H9 (cell line): ENCODE data around the gene RSBN1. TPM values are rescaled to one million over a fixed set of nuclear protein-coding genes. Genes with fewer than 3 reads are reported as not detected.
A peak's percentile ranks its signal among the peaks of the same experiment; 100 is the strongest.

Source experiments
- DNase-seq: peaks from one replicate; pipeline ENCODE4 v3.0.0-alpha.2; 2017
- H2AFZ ChIP-seq: one replicate; pipeline ENCODE4 v1.6.1; 2013; ENCODE audit warnings: mild to moderate bottlenecking, low read length, control low read depth, moderate library complexity
- H2AK5ac ChIP-seq: 2 replicates; pipeline ENCODE4 v1.6.1; 2013; ENCODE audit warnings: low read length, control low read depth, mixed read lengths; ENCODE audit not compliant: insufficient read length
- H2BK120ac ChIP-seq: one replicate; pipeline ENCODE4 v1.6.1; 2013; ENCODE audit warnings: low read depth, mild to moderate bottlenecking, low read length, control low read depth, inconsistent platforms; ENCODE audit not compliant: poor library complexity, severe bottlenecking
- H2BK12ac ChIP-seq: 2 replicates; pipeline ENCODE4 v1.6.1; 2013; ENCODE audit warnings: low read length, control low read depth, mixed read lengths, low read depth; ENCODE audit not compliant: insufficient read length
- H2BK15ac ChIP-seq: 2 replicates; pipeline ENCODE4 v1.6.1; 2013; ENCODE audit warnings: low read depth, low read length, control low read depth
- H2BK20ac ChIP-seq: one replicate; pipeline ENCODE4 v1.6.1; 2013; ENCODE audit warnings: low read depth, mild to moderate bottlenecking, low read length, control low read depth, inconsistent platforms; ENCODE audit not compliant: poor library complexity, severe bottlenecking
- H2BK5ac ChIP-seq: 2 replicates; pipeline ENCODE4 v1.6.1; 2013; ENCODE audit warnings: low read length, control low read depth, mixed read lengths; ENCODE audit not compliant: insufficient read length
- H3K14ac ChIP-seq: 2 replicates; pipeline ENCODE4 v1.6.1; 2013; ENCODE audit warnings: low read length, control low read depth; ENCODE audit not compliant: insufficient read depth
- H3K18ac ChIP-seq: 2 replicates; pipeline ENCODE4 v1.6.1; 2013; ENCODE audit warnings: low read depth, mild to moderate bottlenecking, mixed read lengths, low read length, control low read depth; ENCODE audit not compliant: insufficient read length
- H3K23ac ChIP-seq: 2 replicates; pipeline ENCODE4 v1.6.1; 2013; ENCODE audit warnings: low read length, control low read depth, mixed read lengths, low read depth; ENCODE audit not compliant: insufficient read length
- H3K23me2 ChIP-seq: 2 replicates; pipeline ENCODE4 v1.6.1; 2013; ENCODE audit warnings: low read depth, mild to moderate bottlenecking, mixed read lengths, low read length, control low read depth; ENCODE audit not compliant: insufficient read length, poor library complexity, severe bottlenecking
- H3K27ac ChIP-seq: 2 replicates; pipeline ENCODE4 v1.5.1; 2013; ENCODE audit warnings: low read length, control low read depth, mixed read lengths, low read depth; ENCODE audit not compliant: insufficient read length
- H3K27me3 ChIP-seq: 2 replicates; pipeline ENCODE4 v1.6.1; 2013; ENCODE audit warnings: low read length, control low read depth, inconsistent platforms; ENCODE audit not compliant: insufficient read depth
- H3K4ac ChIP-seq: 2 replicates; pipeline ENCODE4 v1.6.1; 2013; ENCODE audit warnings: low read depth, mild to moderate bottlenecking, control low read depth, inconsistent platforms, low read length, moderate library complexity
- H3K4me1 ChIP-seq: 2 replicates; pipeline ENCODE4 v1.6.1; 2013; ENCODE audit warnings: low read length, control low read depth, inconsistent platforms; ENCODE audit not compliant: insufficient read depth
- H3K4me2 ChIP-seq: 2 replicates; pipeline ENCODE4 v1.6.1; 2013; ENCODE audit warnings: low read length, control low read depth, mixed read lengths; ENCODE audit not compliant: insufficient read length, insufficient read depth
- H3K56ac ChIP-seq: 2 replicates; pipeline ENCODE4 v1.6.1; 2013; ENCODE audit warnings: low read depth, mild to moderate bottlenecking, mixed read lengths, low read length, control low read depth; ENCODE audit not compliant: insufficient read length
- H3K79me1 ChIP-seq: 2 replicates; pipeline ENCODE4 v1.6.1; 2013; ENCODE audit warnings: low read depth, mild to moderate bottlenecking, moderate library complexity, low read length, control low read depth, inconsistent platforms; ENCODE audit not compliant: insufficient read depth, poor library complexity, severe bottlenecking
- H3K79me2 ChIP-seq: 2 replicates; pipeline ENCODE4 v1.6.1; 2013; ENCODE audit warnings: low read length, control low read depth, inconsistent platforms; ENCODE audit not compliant: insufficient read depth
- H3K9ac ChIP-seq: 2 replicates; pipeline ENCODE4 v1.6.1; 2013; ENCODE audit warnings: low read length, control low read depth, mixed read lengths; ENCODE audit not compliant: insufficient read length; ENCODE audit errors: extremely low read depth
- H3K9me3 ChIP-seq: one replicate; pipeline ENCODE4 v1.6.1; 2013; ENCODE audit warnings: low read depth, low read length, inconsistent platforms; ENCODE audit not compliant: control insufficient read depth
- H3T11ph ChIP-seq: one replicate; pipeline ENCODE4 v1.6.1; 2013; ENCODE audit warnings: mild to moderate bottlenecking, low read length, control low read depth, inconsistent platforms
- H4K20me1 ChIP-seq: one replicate; pipeline ENCODE4 v1.6.1; 2013; ENCODE audit not compliant: control insufficient read depth, insufficient read length, insufficient read depth
- H4K5ac ChIP-seq: 2 replicates; pipeline ENCODE4 v1.6.1; 2013; ENCODE audit warnings: low read depth, mild to moderate bottlenecking, mixed read lengths, low read length, control low read depth; ENCODE audit not compliant: insufficient read length
- H4K8ac ChIP-seq: replicated peaks from 2 replicates; pipeline ENCODE4 v1.6.1; 2013; ENCODE audit warnings: low read length, control low read depth, mixed read lengths, low read depth; ENCODE audit not compliant: insufficient read length
- H4K91ac ChIP-seq: 2 replicates; pipeline ENCODE4 v1.6.1; 2013; ENCODE audit warnings: low read depth, mild to moderate bottlenecking, moderate library complexity, mixed read lengths, low read length, control low read depth; ENCODE audit not compliant: insufficient read length
- H3K27ac Mint-ChIP-seq, 3 experiments: 2 replicates in 2 of 3; 3 replicates in 1 of 3; pipeline ENCODE4 v1.8.0; 2020 to 2021; ENCODE audit warnings: mixed read lengths in 3 of 3, mild to moderate bottlenecking in 1 of 3, moderate library complexity in 1 of 3
- H3K27me3 Mint-ChIP-seq: 2 replicates; pipeline ENCODE4 v1.8.0; 2021; ENCODE audit warnings: low read depth, mild to moderate bottlenecking, moderate library complexity, mixed read lengths
- H3K36me3 Mint-ChIP-seq, 3 experiments: 2 replicates in 2 of 3; 3 replicates in 1 of 3; pipeline ENCODE4 v1.8.0; 2020 to 2021; ENCODE audit warnings: low read depth in 3 of 3, mixed read lengths in 3 of 3; ENCODE audit not compliant: insufficient read depth in 1 of 3
- H3K4me1 Mint-ChIP-seq, 2 experiments: 2 replicates each; pipeline ENCODE4 v1.8.0; 2020; ENCODE audit warnings: mixed read lengths in 2 of 2
- H3K4me3 Mint-ChIP-seq, 2 experiments: 2 replicates in 1 of 2; 3 replicates in 1 of 2; pipeline ENCODE4 v1.8.0; 2020 to 2021; ENCODE audit warnings: mild to moderate bottlenecking in 2 of 2, mixed read lengths in 2 of 2, moderate library complexity in 1 of 2
- H3K9me3 Mint-ChIP-seq, 2 experiments: 2 replicates in 1 of 2; 3 replicates in 1 of 2; pipeline ENCODE4 v1.8.0; 2020; ENCODE audit warnings: mild to moderate bottlenecking in 2 of 2, mixed read lengths in 2 of 2, moderate library complexity in 1 of 2
- WGBS: extraction: QIAGEN DNeasy Blood & Tissue Kit; methylation state at CpG from one replicate; pipeline ENCODE4 v1.1.7; 2013; ENCODE audit warnings: missing lambda C conversion rate, low lambda C conversion rate, mixed read lengths; ENCODE audit not compliant: insufficient read length; ENCODE audit errors: extremely low coverage; 5-methylcytosine and 5-hydroxymethylcytosine counted together
- total RNA-seq: library from RNA; stranded (reverse); gene quantifications from 2 replicates; pipeline ENCODE4 v1.2.1, GENCODE V29; 2021
- TF ChIP-seq, protein P1 (sequence below): fragments of 200-600 bp; sonication (generic); conservative IDR thresholded peaks from 3 replicates; pipeline ENCODE4 v1.8.0; 2021; ENCODE audit warnings: antibody characterized with exemption, mild to moderate bottlenecking

Gene RSBN1
- total RNA-seq, 1 experiment from 2014 or later = 11.0 TPM

DNA sequence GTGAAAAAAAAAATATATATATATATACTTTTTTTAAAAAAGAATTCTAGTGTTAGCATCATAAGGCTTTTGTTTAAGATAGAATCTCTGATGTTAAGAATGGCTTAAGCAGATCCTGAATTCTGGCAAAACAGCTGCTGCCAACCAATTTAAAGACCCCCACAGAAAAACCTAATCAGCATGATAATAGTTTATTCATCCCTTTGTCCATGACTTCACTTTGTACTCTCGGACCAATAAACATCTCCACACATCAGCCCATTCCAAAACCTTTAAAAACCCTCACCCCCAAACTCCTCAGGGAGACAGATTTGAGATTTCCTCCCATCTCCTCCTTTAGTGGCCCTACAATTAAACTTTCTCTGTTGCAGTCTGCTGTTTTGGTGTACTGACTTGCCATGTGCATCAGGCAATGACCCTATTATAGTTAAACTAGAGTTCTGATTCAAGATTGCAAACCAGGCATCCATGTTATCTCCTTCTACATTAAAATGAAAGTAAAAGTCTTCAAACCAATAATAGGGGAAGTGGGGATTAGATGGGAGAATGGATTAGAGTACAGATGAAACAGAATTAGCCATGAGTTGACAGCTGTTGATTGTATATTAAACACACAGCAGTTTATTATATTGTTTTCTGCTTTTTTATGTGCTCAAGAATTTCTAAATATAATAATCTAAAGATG lies 43.2 kb downstream of the RSBN1 start:
- H3K9ac ChIP-seq = no peak overlapping the region
- DNase-seq = no peak
- H3K27me3 ChIP-seq = no peaks in the 10 kb centered on the region
- no peaks in the 10 kb centered on the region for H3K79me2 ChIP-seq
- H3T11ph ChIP-seq = no peak overlapping the region
- no peak overlapping the region for H3K56ac ChIP-seq
- H2BK12ac ChIP-seq = no peak overlapping the region
- H3K36me3 Mint-ChIP-seq = peaks cover 15 to 31% (median 22%) of the 10 kb centered on the region in 3 experiments; a peak in 6 of 7 replicates
- no peaks in the 10 kb centered on the region for H3K27me3 Mint-ChIP-seq
- H2AFZ ChIP-seq = no peak overlapping the region
- no CpG with 5 or more reads among the region's 1 CpG for WGBS
- H3K27ac ChIP-seq = no peak overlapping the region
- H3K18ac ChIP-seq = no peak overlapping the region
- H4K91ac ChIP-seq = no peak overlapping the region
- no peak overlapping the region for H3K4ac ChIP-seq
- TF ChIP-seq, protein P1, sequence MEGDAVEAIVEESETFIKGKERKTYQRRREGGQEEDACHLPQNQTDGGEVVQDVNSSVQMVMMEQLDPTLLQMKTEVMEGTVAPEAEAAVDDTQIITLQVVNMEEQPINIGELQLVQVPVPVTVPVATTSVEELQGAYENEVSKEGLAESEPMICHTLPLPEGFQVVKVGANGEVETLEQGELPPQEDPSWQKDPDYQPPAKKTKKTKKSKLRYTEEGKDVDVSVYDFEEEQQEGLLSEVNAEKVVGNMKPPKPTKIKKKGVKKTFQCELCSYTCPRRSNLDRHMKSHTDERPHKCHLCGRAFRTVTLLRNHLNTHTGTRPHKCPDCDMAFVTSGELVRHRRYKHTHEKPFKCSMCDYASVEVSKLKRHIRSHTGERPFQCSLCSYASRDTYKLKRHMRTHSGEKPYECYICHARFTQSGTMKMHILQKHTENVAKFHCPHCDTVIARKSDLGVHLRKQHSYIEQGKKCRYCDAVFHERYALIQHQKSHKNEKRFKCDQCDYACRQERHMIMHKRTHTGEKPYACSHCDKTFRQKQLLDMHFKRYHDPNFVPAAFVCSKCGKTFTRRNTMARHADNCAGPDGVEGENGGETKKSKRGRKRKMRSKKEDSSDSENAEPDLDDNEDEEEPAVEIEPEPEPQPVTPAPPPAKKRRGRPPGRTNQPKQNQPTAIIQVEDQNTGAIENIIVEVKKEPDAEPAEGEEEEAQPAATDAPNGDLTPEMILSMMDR = no peak
- H4K8ac ChIP-seq = no peak overlapping the region
- no peaks in the 10 kb centered on the region for H4K20me1 ChIP-seq
- H3K9me3 Mint-ChIP-seq = no peaks in the 10 kb centered on the region
- peaks cover 5% of the 10 kb centered on the region for H3K4me1 ChIP-seq
- H4K5ac ChIP-seq = no peak overlapping the region
- no peak overlapping the region for H3K23ac ChIP-seq
- H2BK120ac ChIP-seq = no peak overlapping the region
- H3K23me2 ChIP-seq = no peaks in the 10 kb centered on the region
- H2BK15ac ChIP-seq = no peak overlapping the region
- no peaks in the 10 kb centered on the region for H3K79me1 ChIP-seq
- H2BK5ac ChIP-seq = no peak overlapping the region
- H3K4me1 Mint-ChIP-seq = peaks cover 39 to 54% of the 10 kb centered on the region in 2 experiments
- H3K4me3 Mint-ChIP-seq = peak overlapping the region in 1 of 2 experiments; percentile 3; a peak in 3 of 5 replicates
- H3K9me3 ChIP-seq = no peaks in the 10 kb centered on the region
- no peak overlapping the region for H3K4me2 ChIP-seq
- H3K14ac ChIP-seq = no peak overlapping the region
- no peak overlapping the region for H2BK20ac ChIP-seq
- H2AK5ac ChIP-seq = no peak overlapping the region
- peak overlapping the region; percentile 29 to 66 (median 37); a peak in 6 of 7 replicates for H3K27ac Mint-ChIP-seq
